HEK293 (cell line): ENCODE measurements around the gene CLK2.

Source experiments
- ZNF530 ChIP-seq: fragments of 450-650 bp; formaldehyde crosslinking; IDR thresholded peaks from 2 replicates; pipeline ENCODE4 v1.5.1; 2016; ENCODE audit warnings: low read depth, missing biosample characterization, missing genetic modification characterization
- ZNF654 ChIP-seq: fragments of 450-650 bp; formaldehyde crosslinking; IDR thresholded peaks from 2 replicates; pipeline ENCODE4 v1.5.1; 2016; ENCODE audit warnings: low read depth, missing biosample characterization, missing genetic modification characterization
- TF ChIP-seq, protein P1 (sequence below): fragments of 450-650 bp; formaldehyde crosslinking; IDR thresholded peaks from 2 replicates; pipeline ENCODE4 v1.5.1; 2016; ENCODE audit warnings: missing biosample characterization, missing genetic modification characterization
- TF ChIP-seq, protein P2 (sequence below): fragments of 450-650 bp; formaldehyde crosslinking; IDR thresholded peaks from 2 replicates; pipeline ENCODE4 v1.5.1; 2016; ENCODE audit warnings: missing biosample characterization, missing genetic modification characterization, borderline replicate concordance
- TF ChIP-seq, protein P3 (sequence below): sonication (generic); formaldehyde crosslinking; IDR thresholded peaks from 2 replicates; pipeline ENCODE4 v1.8.1; 2022; ENCODE audit warnings: mild to moderate bottlenecking, moderate library complexity, missing genetic modification reagents

DNA sequence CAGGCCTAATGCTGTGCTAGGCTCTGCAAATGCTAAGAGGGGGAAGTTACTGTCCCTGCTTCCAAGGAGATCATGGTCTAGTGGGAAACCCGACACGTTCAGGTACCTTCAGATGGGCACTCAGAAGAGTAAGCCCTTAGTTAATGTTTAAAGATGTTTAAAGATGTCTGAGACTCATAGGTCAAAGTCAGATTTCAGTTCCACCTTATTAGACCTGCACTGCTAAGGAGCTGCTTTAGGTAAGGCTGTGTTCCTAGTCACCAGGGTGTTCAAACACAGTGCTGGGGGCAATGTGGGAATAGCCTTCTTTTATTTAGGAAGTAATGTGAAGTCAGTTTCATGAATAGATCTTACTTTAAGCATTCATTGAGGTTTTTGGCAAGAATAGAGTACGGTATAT lies 43.6 kb upstream of the CLK2 start:
- TF ChIP-seq, protein P1, sequence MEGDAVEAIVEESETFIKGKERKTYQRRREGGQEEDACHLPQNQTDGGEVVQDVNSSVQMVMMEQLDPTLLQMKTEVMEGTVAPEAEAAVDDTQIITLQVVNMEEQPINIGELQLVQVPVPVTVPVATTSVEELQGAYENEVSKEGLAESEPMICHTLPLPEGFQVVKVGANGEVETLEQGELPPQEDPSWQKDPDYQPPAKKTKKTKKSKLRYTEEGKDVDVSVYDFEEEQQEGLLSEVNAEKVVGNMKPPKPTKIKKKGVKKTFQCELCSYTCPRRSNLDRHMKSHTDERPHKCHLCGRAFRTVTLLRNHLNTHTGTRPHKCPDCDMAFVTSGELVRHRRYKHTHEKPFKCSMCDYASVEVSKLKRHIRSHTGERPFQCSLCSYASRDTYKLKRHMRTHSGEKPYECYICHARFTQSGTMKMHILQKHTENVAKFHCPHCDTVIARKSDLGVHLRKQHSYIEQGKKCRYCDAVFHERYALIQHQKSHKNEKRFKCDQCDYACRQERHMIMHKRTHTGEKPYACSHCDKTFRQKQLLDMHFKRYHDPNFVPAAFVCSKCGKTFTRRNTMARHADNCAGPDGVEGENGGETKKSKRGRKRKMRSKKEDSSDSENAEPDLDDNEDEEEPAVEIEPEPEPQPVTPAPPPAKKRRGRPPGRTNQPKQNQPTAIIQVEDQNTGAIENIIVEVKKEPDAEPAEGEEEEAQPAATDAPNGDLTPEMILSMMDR (tag by site-specific recombination) = no peak
- TF ChIP-seq ZNF530 (tag by site-specific recombination) (no peak), ZNF654 (tag by site-specific recombination) (no peak)
- TF ChIP-seq, protein P2, sequence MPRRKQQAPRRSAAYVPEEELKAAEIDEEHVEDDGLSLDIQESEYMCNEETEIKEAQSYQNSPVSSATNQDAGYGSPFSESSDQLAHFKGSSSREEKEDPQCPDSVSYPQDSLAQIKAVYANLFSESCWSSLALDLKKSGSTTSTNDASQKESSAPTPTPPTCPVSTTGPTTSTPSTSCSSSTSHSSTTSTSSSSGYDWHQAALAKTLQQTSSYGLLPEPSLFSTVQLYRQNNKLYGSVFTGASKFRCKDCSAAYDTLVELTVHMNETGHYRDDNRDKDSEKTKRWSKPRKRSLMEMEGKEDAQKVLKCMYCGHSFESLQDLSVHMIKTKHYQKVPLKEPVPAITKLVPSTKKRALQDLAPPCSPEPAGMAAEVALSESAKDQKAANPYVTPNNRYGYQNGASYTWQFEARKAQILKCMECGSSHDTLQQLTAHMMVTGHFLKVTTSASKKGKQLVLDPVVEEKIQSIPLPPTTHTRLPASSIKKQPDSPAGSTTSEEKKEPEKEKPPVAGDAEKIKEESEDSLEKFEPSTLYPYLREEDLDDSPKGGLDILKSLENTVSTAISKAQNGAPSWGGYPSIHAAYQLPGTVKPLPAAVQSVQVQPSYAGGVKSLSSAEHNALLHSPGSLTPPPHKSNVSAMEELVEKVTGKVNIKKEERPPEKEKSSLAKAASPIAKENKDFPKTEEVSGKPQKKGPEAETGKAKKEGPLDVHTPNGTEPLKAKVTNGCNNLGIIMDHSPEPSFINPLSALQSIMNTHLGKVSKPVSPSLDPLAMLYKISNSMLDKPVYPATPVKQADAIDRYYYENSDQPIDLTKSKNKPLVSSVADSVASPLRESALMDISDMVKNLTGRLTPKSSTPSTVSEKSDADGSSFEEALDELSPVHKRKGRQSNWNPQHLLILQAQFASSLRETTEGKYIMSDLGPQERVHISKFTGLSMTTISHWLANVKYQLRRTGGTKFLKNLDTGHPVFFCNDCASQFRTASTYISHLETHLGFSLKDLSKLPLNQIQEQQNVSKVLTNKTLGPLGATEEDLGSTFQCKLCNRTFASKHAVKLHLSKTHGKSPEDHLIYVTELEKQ = no peak
- TF ChIP-seq, protein P3, sequence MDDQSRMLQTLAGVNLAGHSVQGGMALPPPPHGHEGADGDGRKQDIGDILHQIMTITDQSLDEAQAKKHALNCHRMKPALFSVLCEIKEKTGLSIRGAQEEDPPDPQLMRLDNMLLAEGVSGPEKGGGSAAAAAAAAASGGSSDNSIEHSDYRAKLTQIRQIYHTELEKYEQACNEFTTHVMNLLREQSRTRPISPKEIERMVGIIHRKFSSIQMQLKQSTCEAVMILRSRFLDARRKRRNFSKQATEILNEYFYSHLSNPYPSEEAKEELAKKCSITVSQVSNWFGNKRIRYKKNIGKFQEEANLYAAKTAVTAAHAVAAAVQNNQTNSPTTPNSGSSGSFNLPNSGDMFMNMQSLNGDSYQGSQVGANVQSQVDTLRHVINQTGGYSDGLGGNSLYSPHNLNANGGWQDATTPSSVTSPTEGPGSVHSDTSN (CRISPR knock-in tag) = no peak
